WTC11 (cell line): Measurements from ENCODE around the gene TMEM72. TPM values are rescaled to one million over a fixed set of nuclear protein-coding genes. Genes with fewer than 3 reads are reported as not detected.

ENCODE experiments used
- ATAC-seq: fragments of 200-7000 bp; cut with Tn5 transposase; 2 replicates; pipeline ENCODE4 v1.10.0; 2021; ENCODE audit warnings: mild to moderate bottlenecking, moderate library complexity
- CTCF ChIA-PET: fragments of 300-600 bp; sonication (Branson Sonifier 250); formaldehyde crosslinking; loops from one replicate; lab custom pipeline; 2021; ENCODE audit warnings: antibody characterized with exemption; lab: Charles Lee
- POLR2A ChIA-PET: fragments of 350-600 bp; sonication (Branson Sonifier 250); formaldehyde crosslinking; loops from one replicate; lab custom pipeline; 2021; ENCODE audit warnings: antibody characterized with exemption; lab: Charles Lee
- DNase-seq: peaks from one replicate; pipeline ENCODE4 v3.0.0; 2021; ENCODE audit warnings: low spot score
- H3K27ac Mint-ChIP-seq: 2 replicates; pipeline ENCODE4 v1.8.0; 2021; ENCODE audit warnings: mixed read lengths
- H3K27me3 Mint-ChIP-seq: 2 replicates; pipeline ENCODE4 v1.8.0; 2021; ENCODE audit warnings: low read depth, mild to moderate bottlenecking, moderate library complexity, mixed read lengths
- H3K36me3 Mint-ChIP-seq: 2 replicates; pipeline ENCODE4 v1.8.0; 2021; ENCODE audit warnings: mixed read lengths
- H3K4me1 Mint-ChIP-seq: 2 replicates; pipeline ENCODE4 v1.8.0; 2022; ENCODE audit warnings: mixed read lengths
- H3K4me3 Mint-ChIP-seq: 2 replicates; pipeline ENCODE4 v1.8.0; 2021; ENCODE audit warnings: mild to moderate bottlenecking, moderate library complexity, mixed read lengths
- H3K9me3 Mint-ChIP-seq: 2 replicates; pipeline ENCODE4 v1.8.0; 2021; ENCODE audit warnings: mixed read lengths
- E2F5 ChIP-seq: sonication (generic); formaldehyde crosslinking; IDR thresholded peaks from 2 replicates; pipeline ENCODE4 v1.8.1; 2022; ENCODE audit warnings: mild to moderate bottlenecking, moderate library complexity, missing genetic modification reagents
- FOXJ3 ChIP-seq: sonication (generic); formaldehyde crosslinking; IDR thresholded peaks from 2 replicates; pipeline ENCODE4 v1.9.0; 2021; ENCODE audit warnings: missing genetic modification reagents, mild to moderate bottlenecking, borderline replicate concordance
- MYBL2 ChIP-seq: sonication (generic); formaldehyde crosslinking; IDR thresholded peaks from 2 replicates; pipeline ENCODE4 v1.8.1; 2023; ENCODE audit warnings: mild to moderate bottlenecking, moderate library complexity, missing genetic modification reagents
- NFYB ChIP-seq: sonication (generic); formaldehyde crosslinking; conservative IDR thresholded peaks from 2 replicates; pipeline ENCODE4 v1.8.0; 2022; ENCODE audit warnings: low read depth, missing genetic modification reagents
- NR2C2 ChIP-seq: sonication (generic); formaldehyde crosslinking; IDR thresholded peaks from 2 replicates; pipeline ENCODE4 v1.8.0; 2022; ENCODE audit warnings: mild to moderate bottlenecking, missing genetic modification reagents
- PRDM15 ChIP-seq: sonication (generic); formaldehyde crosslinking; IDR thresholded peaks from 2 replicates; pipeline ENCODE4 v1.8.0; 2022; ENCODE audit warnings: missing genetic modification reagents
- USF2 ChIP-seq: sonication (generic); formaldehyde crosslinking; IDR thresholded peaks from 2 replicates; pipeline ENCODE4 v1.8.1; 2023; ENCODE audit warnings: mild to moderate bottlenecking, missing genetic modification reagents, moderate library complexity
- ZBTB43 ChIP-seq: sonication (generic); formaldehyde crosslinking; IDR thresholded peaks from 2 replicates; pipeline ENCODE4 v1.8.1; 2023; ENCODE audit warnings: mild to moderate bottlenecking, missing genetic modification reagents
- ZNF138 ChIP-seq: sonication (generic); formaldehyde crosslinking; conservative IDR thresholded peaks from 2 replicates; pipeline ENCODE4 v1.8.1; 2022; ENCODE audit warnings: mild to moderate bottlenecking, moderate library complexity, missing genetic modification reagents
- ZNF219 ChIP-seq: sonication (generic); formaldehyde crosslinking; IDR thresholded peaks from 2 replicates; pipeline ENCODE4 v1.8.0; 2023; ENCODE audit warnings: missing genetic modification reagents, mild to moderate bottlenecking, borderline replicate concordance
- ZNF396 ChIP-seq: fragments of 250-450 bp; sonication (Bioruptor Pico); IDR thresholded peaks from 2 replicates; pipeline ENCODE4 v1.8.0; 2021; ENCODE audit warnings: mild to moderate bottlenecking, moderate library complexity, borderline replicate concordance
- ZNF423 ChIP-seq: fragments of 250-450 bp; sonication (Bioruptor Pico); IDR thresholded peaks from 2 replicates; pipeline ENCODE4 v2.1.2; 2022; ENCODE audit warnings: mild to moderate bottlenecking, moderate library complexity
- total RNA-seq: library from RNA; stranded (reverse); gene quantifications from 3 replicates; pipeline ENCODE4 v1.2.3, GENCODE V29; 2021
- TF ChIP-seq, protein P1 (sequence below): fragments of 250-450 bp; sonication (Bioruptor Pico); IDR thresholded peaks from 2 replicates; pipeline ENCODE4 v1.9.0; 2021; ENCODE audit warnings: mild to moderate bottlenecking, borderline replicate concordance

The TMEM72 gene
- total RNA-seq, 1 experiment from 2014 or later, result not detected

DNA sequence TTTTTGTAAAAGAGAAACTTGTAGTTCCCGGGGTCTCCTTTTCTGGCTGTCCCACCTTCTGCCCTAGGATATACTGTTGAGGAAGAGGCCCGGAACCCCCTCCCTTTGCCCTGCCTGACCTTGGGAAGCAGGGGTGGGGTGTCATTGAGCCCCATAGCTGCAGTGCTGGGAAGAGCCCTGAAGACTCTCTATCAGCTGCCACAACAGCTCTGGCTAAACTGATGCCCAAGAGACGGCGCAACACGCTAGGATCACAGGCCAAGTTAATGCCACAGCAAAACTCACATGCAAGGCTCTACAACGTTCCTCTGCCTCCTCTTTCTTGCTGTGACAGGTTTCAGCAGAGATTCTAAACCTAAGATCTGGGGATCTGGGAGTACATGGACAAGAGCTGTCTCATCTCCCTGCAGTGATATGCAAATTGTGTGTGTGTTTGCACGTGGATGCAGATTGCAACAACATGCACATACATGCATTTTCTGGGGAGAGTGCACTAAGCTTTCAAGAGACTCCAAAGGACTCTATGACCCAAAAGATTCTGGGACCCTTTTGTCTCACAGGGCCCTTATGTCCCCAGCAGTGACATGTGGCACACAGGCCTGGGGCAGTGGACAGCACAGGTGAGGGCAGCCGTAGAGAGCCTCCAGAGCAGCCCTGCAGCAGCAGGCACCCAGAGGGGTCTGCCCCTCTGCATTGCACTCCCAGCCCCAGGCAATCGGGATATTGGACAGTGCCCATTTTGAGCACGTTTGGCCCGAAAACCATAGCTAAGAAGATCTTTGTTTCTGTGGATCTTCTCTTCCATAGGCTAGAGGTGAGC is 51.0 kb downstream of the TMEM72 start:
- ChIA-PET CTCF (interaction anchor here (1.6 to 7.3 kb wide), 3 partner anchors 11 to 41 kb away, joined by 5 to 74 read pairs (median 24); no protein-coding TSS in a partner anchor), POLR2A (no interaction called here)
- TF ChIP-seq PRDM15 (CRISPR knock-in tag), result no peak
- no peak for TF ChIP-seq ZNF138
- TF ChIP-seq FOXJ3 (CRISPR knock-in tag), result no peak
- TF ChIP-seq ZNF423, result no peak
- TF ChIP-seq ZNF396 (CRISPR knock-in tag), result no peak
- TF ChIP-seq NR2C2 (CRISPR knock-in tag), result no peak
- no peak for TF ChIP-seq USF2 (CRISPR knock-in tag)
- TF ChIP-seq ZBTB43, result no peak
- H3K4me1 Mint-ChIP-seq, result peaks cover 80% of the 10 kb centered on the region
- H3K9me3 Mint-ChIP-seq, result no peaks in the 10 kb centered on the region
- peaks cover 10% of the 10 kb centered on the region for H3K27me3 Mint-ChIP-seq
- ATAC-seq (no peak), DNase-seq (no peak)
- peak overlapping the region; percentile 54 for H3K27ac Mint-ChIP-seq
- no peaks in the 10 kb centered on the region; the same call in 1 of the 2 replicates for H3K36me3 Mint-ChIP-seq
- no peak overlapping the region for H3K4me3 Mint-ChIP-seq

- DNase-seq (peak; percentile 59), ATAC-seq (peak; percentile 6)
- TF ChIP-seq MYBL2, result no peak
- no peak for TF ChIP-seq ZNF219 (CRISPR knock-in tag)
- no peak for TF ChIP-seq NFYB (CRISPR knock-in tag)
- TF ChIP-seq E2F5 (CRISPR knock-in tag), result no peak
- TF ChIP-seq, protein P1, sequence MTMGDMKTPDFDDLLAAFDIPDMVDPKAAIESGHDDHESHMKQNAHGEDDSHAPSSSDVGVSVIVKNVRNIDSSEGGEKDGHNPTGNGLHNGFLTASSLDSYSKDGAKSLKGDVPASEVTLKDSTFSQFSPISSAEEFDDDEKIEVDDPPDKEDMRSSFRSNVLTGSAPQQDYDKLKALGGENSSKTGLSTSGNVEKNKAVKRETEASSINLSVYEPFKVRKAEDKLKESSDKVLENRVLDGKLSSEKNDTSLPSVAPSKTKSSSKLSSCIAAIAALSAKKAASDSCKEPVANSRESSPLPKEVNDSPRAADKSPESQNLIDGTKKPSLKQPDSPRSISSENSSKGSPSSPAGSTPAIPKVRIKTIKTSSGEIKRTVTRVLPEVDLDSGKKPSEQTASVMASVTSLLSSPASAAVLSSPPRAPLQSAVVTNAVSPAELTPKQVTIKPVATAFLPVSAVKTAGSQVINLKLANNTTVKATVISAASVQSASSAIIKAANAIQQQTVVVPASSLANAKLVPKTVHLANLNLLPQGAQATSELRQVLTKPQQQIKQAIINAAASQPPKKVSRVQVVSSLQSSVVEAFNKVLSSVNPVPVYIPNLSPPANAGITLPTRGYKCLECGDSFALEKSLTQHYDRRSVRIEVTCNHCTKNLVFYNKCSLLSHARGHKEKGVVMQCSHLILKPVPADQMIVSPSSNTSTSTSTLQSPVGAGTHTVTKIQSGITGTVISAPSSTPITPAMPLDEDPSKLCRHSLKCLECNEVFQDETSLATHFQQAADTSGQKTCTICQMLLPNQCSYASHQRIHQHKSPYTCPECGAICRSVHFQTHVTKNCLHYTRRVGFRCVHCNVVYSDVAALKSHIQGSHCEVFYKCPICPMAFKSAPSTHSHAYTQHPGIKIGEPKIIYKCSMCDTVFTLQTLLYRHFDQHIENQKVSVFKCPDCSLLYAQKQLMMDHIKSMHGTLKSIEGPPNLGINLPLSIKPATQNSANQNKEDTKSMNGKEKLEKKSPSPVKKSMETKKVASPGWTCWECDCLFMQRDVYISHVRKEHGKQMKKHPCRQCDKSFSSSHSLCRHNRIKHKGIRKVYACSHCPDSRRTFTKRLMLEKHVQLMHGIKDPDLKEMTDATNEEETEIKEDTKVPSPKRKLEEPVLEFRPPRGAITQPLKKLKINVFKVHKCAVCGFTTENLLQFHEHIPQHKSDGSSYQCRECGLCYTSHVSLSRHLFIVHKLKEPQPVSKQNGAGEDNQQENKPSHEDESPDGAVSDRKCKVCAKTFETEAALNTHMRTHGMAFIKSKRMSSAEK (CRISPR knock-in tag), result no peak
- Mint-ChIP-seq H3K36me3 (no peaks in the 10 kb centered on the region; the same call in 1 of the 2 replicates), H3K4me1 (peaks cover 85% of the 10 kb centered on the region), H3K27ac (peak overlapping the region; percentile 69), H3K27me3 (peaks cover 10% of the 10 kb centered on the region), H3K4me3 (peak overlapping the region; percentile 20), H3K9me3 (no peaks in the 10 kb centered on the region)
- POLR2A ChIA-PET, result interaction anchor here (1.5 kb wide), 1 partner anchor 10 kb away, joined by 5 read pairs; no protein-coding TSS in a partner anchor
- CTCF ChIA-PET, result interaction anchor here (1.0 to 7.3 kb wide), 10 partner anchors 10 to 105 kb away, joined by 3 to 74 read pairs (median 5); partner anchors contain the start of gene DEPP1
These were observed 52.0 kb downstream of the TMEM72 start for GRCh38 chr10:44962870-44963738.
